Panc1 (cell line): Measurements from ENCODE around the gene PAX3. TPM values are rescaled to one million over a fixed set of nuclear protein-coding genes. Genes with fewer than 3 reads are reported as not detected.

Source experiments
- ATAC-seq: fragments of 200-7000 bp; cut with Tn5 transposase; 2 replicates; pipeline ENCODE4 v1.9.1; 2020; ENCODE audit warnings: mild to moderate bottlenecking, moderate library complexity
- BruUV-seq: library from RNA; stranded (reverse); fragments of 400-500 nt; replicated peaks from 2 replicates; lab custom pipeline; 2021; lab: Mats Ljungman, UMichigan
- CTCF ChIA-PET: fragments of 300-600 bp; sonication (Branson Sonifier 250); formaldehyde crosslinking; loops from one replicate; lab custom pipeline; 2022; ENCODE audit warnings: antibody characterized with exemption; lab: Charles Lee
- POLR2A ChIA-PET: fragments of 300-600 bp; sonication (Branson Sonifier 250); formaldehyde crosslinking; loops from one replicate; lab custom pipeline; 2022; ENCODE audit warnings: antibody characterized with exemption; lab: Charles Lee
- DNase-seq: peaks from one replicate; pipeline ENCODE4 v3.0.0-alpha.2; 2010; ENCODE audit warnings: low read depth, low spot score
- H3K27ac ChIP-seq: 2 replicates; pipeline ENCODE4 v1.5.1; 2011; ENCODE audit warnings: mild to moderate bottlenecking, low read length, inconsistent platforms
- H3K27me3 ChIP-seq: fragments of 200-500 bp; sonication (Bioruptor generic); 2 replicates; pipeline ENCODE4 v1.6.0; 2014; ENCODE audit warnings: low read length, inconsistent platforms; ENCODE audit not compliant: control insufficient read depth, insufficient read depth
- H3K36me3 ChIP-seq: fragments of 200-500 bp; sonication (Bioruptor generic); 2 replicates; pipeline ENCODE4 v1.5.1; 2014; ENCODE audit warnings: inconsistent platforms, mild to moderate bottlenecking, low read length, moderate library complexity; ENCODE audit not compliant: control insufficient read depth, insufficient read depth
- H3K4me1 ChIP-seq: 2 replicates; pipeline ENCODE4 v1.5.1; 2011; ENCODE audit warnings: inconsistent platforms, mild to moderate bottlenecking, low read length, moderate library complexity; ENCODE audit not compliant: control insufficient read depth, insufficient read depth
- H3K4me3 ChIP-seq, 2 experiments: 2 replicates each; pipeline ENCODE4 v1.5.1; 2011 to 2012; ENCODE audit warnings: low read depth in 2 of 2, low read length in 2 of 2, mild to moderate bottlenecking in 2 of 2, inconsistent platforms in 1 of 2, moderate library complexity in 1 of 2
- H3K9me3 ChIP-seq: fragments of 200-500 bp; sonication (Bioruptor generic); 2 replicates; pipeline ENCODE4 v1.5.1; 2014; ENCODE audit warnings: low read depth, mild to moderate bottlenecking, inconsistent platforms, low read length, moderate library complexity; ENCODE audit not compliant: control insufficient read depth, insufficient read depth
- CTCF ChIP-seq: fragments of 450-650 bp; IDR thresholded peaks from 2 replicates; pipeline ENCODE4 v1.5.1; 2017; ENCODE audit warnings: mild to moderate bottlenecking
- POLR2AphosphoS5 ChIP-seq: IDR thresholded peaks from 2 replicates; pipeline ENCODE4 v1.6.1; 2012; ENCODE audit warnings: mild to moderate bottlenecking, low read depth, low read length, moderate library complexity
- REST ChIP-seq, 2 experiments: IDR thresholded peaks; 2 replicates each; pipeline ENCODE4 v1.6.1; 2011 to 2012; ENCODE audit warnings: low read depth in 2 of 2, control low read depth in 1 of 2, low read length in 1 of 2, mild to moderate bottlenecking in 1 of 2, moderate library complexity in 1 of 2; ENCODE audit not compliant: insufficient read depth in 1 of 2
- SIN3A ChIP-seq: IDR thresholded peaks from 2 replicates; pipeline ENCODE4 v1.6.1; 2012; ENCODE audit warnings: low read depth, mild to moderate bottlenecking, low read length, moderate library complexity, borderline replicate concordance; ENCODE audit not compliant: insufficient read depth
- TCF7L2 ChIP-seq: IDR thresholded peaks from 2 replicates; pipeline ENCODE4 v1.6.1; 2011; ENCODE audit warnings: mild to moderate bottlenecking, low read depth, low read length, inconsistent platforms
- in situ Hi-C: cut with HindIII; loops from 2 replicates; pipeline ENCODE4 v1.10.0; 2016; ENCODE audit warnings: low sequenced_read_pairs, low pct_unique_long_range_greater_than_20kb
- intact Hi-C: fragments of 100-400 bp; cut with micrococcal nuclease; formaldehyde crosslinking; loops from one replicate; pipeline ENCODE4 v1.10.0; 2022; ENCODE audit not compliant: unreplicated experiment
- total RNA-seq: library from RNA; stranded (reverse); gene quantifications from one replicate; pipeline ENCODE4 v1.2.1, GENCODE V29; 2021; ENCODE audit not compliant: unreplicated experiment

PAX3 gene
- total RNA-seq, 1 experiment from 2014 or later: not detected

- intact Hi-C loops: no loop called here
- H3K36me3 ChIP-seq: no peaks in the 10 kb centered on the region
- no peaks in the 10 kb centered on the region for H3K9me3 ChIP-seq
- POLR2A ChIA-PET: no interaction called here
- no TSS peak for BruUV-seq
- no peak for DNase-seq
- no peak for ATAC-seq
- H3K4me1 ChIP-seq: no peaks in the 10 kb centered on the region
- in situ Hi-C loops: no loop called here
- no peak overlapping the region for H3K4me3 ChIP-seq
- TF ChIP-seq SIN3A: no peak
- TF ChIP-seq REST (IDR thresholded peaks at IDR 0.05; ENCODE audit: insufficient read depth in 1 of 2, low read depth in 2 of 2, low read length in 1 of 2): no peak
- no peak for TF ChIP-seq POLR2AphosphoS5
- TF ChIP-seq CTCF: no peak
- no peak for TF ChIP-seq TCF7L2
- no peaks in the 10 kb centered on the region for H3K27me3 ChIP-seq
- H3K27ac ChIP-seq: no peak overlapping the region
- CTCF ChIA-PET: no interaction called here
These were observed 32.1 kb upstream of the PAX3 start for GRCh38 chr2:222330910-222331309.

- no peak overlapping the region for H3K27ac ChIP-seq
- POLR2A ChIA-PET: no interaction called here
- H3K4me3 ChIP-seq: no peak overlapping the region
- H3K9me3 ChIP-seq: no peaks in the 10 kb centered on the region
- H3K27me3 ChIP-seq: peaks cover 18% of the 10 kb centered on the region
- no peak for ATAC-seq
- TF ChIP-seq CTCF (no peak), REST (IDR thresholded peaks at IDR 0.05; ENCODE audit: insufficient read depth in 1 of 2, low read depth in 2 of 2, low read length in 1 of 2) (no peak), TCF7L2 (no peak), SIN3A (no peak), POLR2AphosphoS5 (no peak)
- CTCF ChIA-PET: no interaction called here
- intact Hi-C loops: loop anchor here (5.0 kb wide), 1 partner anchor 265 kb away; no protein-coding TSS in a partner anchor
- no peaks in the 10 kb centered on the region for H3K4me1 ChIP-seq
- no peaks in the 10 kb centered on the region for H3K36me3 ChIP-seq
- in situ Hi-C loops: no loop called here
- no TSS peak for BruUV-seq
- no peak for DNase-seq
These were observed 23.4 kb upstream of the PAX3 start for GRCh38 chr2:222322236-222322635.
